Body of pancreas (tissue), 4 donors: ENCODE measurements around the gene CD4.

Experiments
- POLR2A ChIP-seq, 3 donors: fragments of 450-650 bp; IDR thresholded peaks; one replicate each; pipeline ENCODE4 v1.6.1; 2016; ENCODE audit warnings: antibody characterized with exemption in 3 of 3, mild to moderate bottlenecking in 2 of 3
- TF ChIP-seq, protein P1 (sequence below), 7 experiments: fragments of 450-650 bp in 4 of 7; fragments of 200-600 bp in 3 of 7; sonication (generic) in 3 of 7; IDR thresholded peaks; one replicate each; pipeline ENCODE4 v1.5.1; 2016 to 2019; ENCODE audit warnings: antibody characterized with exemption in 7 of 7

DNA sequence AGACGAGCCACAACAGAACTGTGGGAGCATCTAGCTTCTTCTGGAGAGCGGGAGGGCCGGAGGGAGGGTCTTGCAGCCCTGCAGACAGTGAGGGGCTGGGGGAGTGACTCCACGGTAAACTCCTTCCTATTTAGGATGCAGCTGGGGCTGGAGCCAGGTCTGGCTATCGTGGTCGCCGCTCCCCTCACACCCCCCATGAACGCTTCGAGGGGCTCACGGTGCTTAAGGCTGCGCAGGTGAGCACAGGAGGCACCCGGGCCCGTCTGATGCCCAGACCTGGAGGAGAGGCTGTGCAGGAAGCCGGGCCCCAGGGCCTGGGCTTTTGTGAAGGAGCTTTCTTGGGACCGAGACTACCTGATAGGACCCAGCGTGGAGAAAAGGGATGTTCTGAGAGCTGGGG, 47.5 kb downstream of the CD4 start:
- no peak for TF ChIP-seq POLR2A (IDR thresholded peaks at IDR 0.05)
- TF ChIP-seq, protein P1, sequence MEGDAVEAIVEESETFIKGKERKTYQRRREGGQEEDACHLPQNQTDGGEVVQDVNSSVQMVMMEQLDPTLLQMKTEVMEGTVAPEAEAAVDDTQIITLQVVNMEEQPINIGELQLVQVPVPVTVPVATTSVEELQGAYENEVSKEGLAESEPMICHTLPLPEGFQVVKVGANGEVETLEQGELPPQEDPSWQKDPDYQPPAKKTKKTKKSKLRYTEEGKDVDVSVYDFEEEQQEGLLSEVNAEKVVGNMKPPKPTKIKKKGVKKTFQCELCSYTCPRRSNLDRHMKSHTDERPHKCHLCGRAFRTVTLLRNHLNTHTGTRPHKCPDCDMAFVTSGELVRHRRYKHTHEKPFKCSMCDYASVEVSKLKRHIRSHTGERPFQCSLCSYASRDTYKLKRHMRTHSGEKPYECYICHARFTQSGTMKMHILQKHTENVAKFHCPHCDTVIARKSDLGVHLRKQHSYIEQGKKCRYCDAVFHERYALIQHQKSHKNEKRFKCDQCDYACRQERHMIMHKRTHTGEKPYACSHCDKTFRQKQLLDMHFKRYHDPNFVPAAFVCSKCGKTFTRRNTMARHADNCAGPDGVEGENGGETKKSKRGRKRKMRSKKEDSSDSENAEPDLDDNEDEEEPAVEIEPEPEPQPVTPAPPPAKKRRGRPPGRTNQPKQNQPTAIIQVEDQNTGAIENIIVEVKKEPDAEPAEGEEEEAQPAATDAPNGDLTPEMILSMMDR (IDR thresholded peaks at IDR 0.05) = no peak
